Panc1 (cell line): ENCODE data around the gene LYPD6.

Experiments used
- POLR2AphosphoS5 ChIP-seq: IDR thresholded peaks from 2 replicates; pipeline ENCODE4 v1.6.1; 2012; ENCODE audit warnings: mild to moderate bottlenecking, low read depth, low read length, moderate library complexity
- SIN3A ChIP-seq: IDR thresholded peaks from 2 replicates; pipeline ENCODE4 v1.6.1; 2012; ENCODE audit warnings: low read depth, mild to moderate bottlenecking, low read length, moderate library complexity, borderline replicate concordance; ENCODE audit not compliant: insufficient read depth
- TF ChIP-seq, protein P1 (sequence below): fragments of 450-650 bp; IDR thresholded peaks from 2 replicates; pipeline ENCODE4 v1.5.1; 2017; ENCODE audit warnings: mild to moderate bottlenecking
- TF ChIP-seq, protein P2 (sequence below), 2 experiments: IDR thresholded peaks; 2 replicates each; pipeline ENCODE4 v1.6.1; 2011 to 2012; ENCODE audit warnings: low read depth in 2 of 2, control low read depth in 1 of 2, low read length in 1 of 2, mild to moderate bottlenecking in 1 of 2, moderate library complexity in 1 of 2; ENCODE audit not compliant: insufficient read depth in 1 of 2

DNA sequence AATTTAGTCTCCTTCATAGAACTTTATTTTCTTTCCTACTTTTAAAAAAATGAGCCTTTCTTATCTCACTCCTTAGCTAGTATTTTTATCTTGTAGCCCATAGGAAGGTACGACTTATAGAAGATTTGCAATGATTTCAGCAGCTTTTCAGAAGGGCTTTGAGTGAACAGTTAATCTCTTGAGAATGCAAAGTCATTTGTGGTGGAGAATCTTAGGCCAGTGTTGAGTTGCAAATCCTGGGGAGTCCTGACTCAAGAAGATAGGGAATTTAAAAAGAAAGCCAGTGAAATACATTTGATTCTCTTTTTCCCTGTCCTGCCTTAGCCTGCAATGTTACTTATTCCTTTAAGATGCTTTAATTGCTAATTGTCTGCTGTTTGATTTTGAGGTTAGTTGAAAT is 33.6 kb downstream of the LYPD6 start:
- TF ChIP-seq, protein P1, sequence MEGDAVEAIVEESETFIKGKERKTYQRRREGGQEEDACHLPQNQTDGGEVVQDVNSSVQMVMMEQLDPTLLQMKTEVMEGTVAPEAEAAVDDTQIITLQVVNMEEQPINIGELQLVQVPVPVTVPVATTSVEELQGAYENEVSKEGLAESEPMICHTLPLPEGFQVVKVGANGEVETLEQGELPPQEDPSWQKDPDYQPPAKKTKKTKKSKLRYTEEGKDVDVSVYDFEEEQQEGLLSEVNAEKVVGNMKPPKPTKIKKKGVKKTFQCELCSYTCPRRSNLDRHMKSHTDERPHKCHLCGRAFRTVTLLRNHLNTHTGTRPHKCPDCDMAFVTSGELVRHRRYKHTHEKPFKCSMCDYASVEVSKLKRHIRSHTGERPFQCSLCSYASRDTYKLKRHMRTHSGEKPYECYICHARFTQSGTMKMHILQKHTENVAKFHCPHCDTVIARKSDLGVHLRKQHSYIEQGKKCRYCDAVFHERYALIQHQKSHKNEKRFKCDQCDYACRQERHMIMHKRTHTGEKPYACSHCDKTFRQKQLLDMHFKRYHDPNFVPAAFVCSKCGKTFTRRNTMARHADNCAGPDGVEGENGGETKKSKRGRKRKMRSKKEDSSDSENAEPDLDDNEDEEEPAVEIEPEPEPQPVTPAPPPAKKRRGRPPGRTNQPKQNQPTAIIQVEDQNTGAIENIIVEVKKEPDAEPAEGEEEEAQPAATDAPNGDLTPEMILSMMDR = no peak
- TF ChIP-seq, protein P2, sequence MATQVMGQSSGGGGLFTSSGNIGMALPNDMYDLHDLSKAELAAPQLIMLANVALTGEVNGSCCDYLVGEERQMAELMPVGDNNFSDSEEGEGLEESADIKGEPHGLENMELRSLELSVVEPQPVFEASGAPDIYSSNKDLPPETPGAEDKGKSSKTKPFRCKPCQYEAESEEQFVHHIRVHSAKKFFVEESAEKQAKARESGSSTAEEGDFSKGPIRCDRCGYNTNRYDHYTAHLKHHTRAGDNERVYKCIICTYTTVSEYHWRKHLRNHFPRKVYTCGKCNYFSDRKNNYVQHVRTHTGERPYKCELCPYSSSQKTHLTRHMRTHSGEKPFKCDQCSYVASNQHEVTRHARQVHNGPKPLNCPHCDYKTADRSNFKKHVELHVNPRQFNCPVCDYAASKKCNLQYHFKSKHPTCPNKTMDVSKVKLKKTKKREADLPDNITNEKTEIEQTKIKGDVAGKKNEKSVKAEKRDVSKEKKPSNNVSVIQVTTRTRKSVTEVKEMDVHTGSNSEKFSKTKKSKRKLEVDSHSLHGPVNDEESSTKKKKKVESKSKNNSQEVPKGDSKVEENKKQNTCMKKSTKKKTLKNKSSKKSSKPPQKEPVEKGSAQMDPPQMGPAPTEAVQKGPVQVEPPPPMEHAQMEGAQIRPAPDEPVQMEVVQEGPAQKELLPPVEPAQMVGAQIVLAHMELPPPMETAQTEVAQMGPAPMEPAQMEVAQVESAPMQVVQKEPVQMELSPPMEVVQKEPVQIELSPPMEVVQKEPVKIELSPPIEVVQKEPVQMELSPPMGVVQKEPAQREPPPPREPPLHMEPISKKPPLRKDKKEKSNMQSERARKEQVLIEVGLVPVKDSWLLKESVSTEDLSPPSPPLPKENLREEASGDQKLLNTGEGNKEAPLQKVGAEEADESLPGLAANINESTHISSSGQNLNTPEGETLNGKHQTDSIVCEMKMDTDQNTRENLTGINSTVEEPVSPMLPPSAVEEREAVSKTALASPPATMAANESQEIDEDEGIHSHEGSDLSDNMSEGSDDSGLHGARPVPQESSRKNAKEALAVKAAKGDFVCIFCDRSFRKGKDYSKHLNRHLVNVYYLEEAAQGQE (IDR thresholded peaks at IDR 0.05; ENCODE audit: insufficient read depth in 1 of 2, low read depth in 2 of 2, low read length in 1 of 2) = no peak
- TF ChIP-seq POLR2AphosphoS5 (no peak), SIN3A (no peak)
